ENCODE measurements around the gene TBCEL.

GRCh38 chr11:121012091-121012490 lies 11.8 kb upstream of the TBCEL start:
- no peak for TF ChIP-seq CTCF (IDR thresholded peaks at IDR 0.05; ENCODE audit: low read depth, low read length, poor library complexity, severe bottlenecking)
- TF ChIP-seq EZH2phosphoT487 (IDR thresholded peaks at IDR 0.05; ENCODE audit: borderline replicate concordance, low read length), result no peak

All from DOHH2 (cell line).